ENCODE data around the gene BACH2. TPM values are rescaled to one million over a fixed set of nuclear protein-coding genes. Genes with fewer than 3 reads are reported as not detected.

Gene BACH2
- total RNA-seq, 1 donor from 2014 or later: 6.4 TPM

DNA sequence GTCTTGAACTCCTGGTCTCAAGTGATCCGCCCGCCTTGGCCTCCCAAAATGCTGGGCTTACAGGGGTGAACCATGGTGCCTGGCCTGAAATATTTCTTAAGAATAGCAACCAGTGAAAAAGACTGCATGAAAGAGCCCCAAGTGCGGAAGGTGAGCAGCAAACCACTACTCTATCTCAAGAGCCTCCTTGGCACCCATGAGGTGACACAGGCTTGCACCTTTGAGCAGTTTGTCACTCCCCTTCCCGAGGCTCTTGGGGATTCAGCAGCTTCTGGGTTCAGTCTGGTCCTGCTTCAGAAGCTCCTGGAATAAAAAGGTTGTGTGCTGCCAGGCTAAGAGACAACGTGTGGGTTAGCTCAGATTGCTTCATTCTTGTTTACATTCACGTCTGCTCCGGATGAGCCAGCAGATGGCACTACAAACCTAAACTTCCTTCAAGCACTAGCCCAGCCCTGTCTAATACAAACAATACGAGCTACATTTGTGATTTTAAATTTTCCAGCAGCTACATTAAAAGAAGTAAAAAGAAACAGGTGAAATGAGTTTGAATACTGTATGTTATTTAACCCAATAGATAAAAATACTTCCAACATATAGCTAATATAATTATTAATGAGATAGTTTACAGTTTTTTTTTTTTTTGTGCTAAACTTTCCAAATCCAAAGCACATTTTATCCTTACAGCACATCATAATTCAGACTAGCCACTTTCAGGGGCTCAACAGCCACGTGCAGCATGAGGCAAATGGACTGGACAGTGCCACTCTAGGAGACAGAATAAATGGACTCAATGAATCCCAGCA lies 356.2 kb downstream of the BACH2 start:
- Histone ChIP-seq H3K27me3 (no peaks in the 10 kb centered on the region), H3K36me3 (no peaks in the 10 kb centered on the region), H3K4me1 (no peaks in the 10 kb centered on the region), H3K27ac (no peak overlapping the region), H3K9me3 (no peaks in the 10 kb centered on the region), H3K4me3 (no peak overlapping the region)
- intact Hi-C loops (cut with DNase I): no loop called here
- peak in 1 of 2 donors; percentile 56 for TF ChIP-seq POLR2AphosphoS5 (IDR thresholded peaks at IDR 0.05; ENCODE audit: insufficient read depth in 1 of 2, low read depth in 1 of 2)
- TF ChIP-seq, protein P1, sequence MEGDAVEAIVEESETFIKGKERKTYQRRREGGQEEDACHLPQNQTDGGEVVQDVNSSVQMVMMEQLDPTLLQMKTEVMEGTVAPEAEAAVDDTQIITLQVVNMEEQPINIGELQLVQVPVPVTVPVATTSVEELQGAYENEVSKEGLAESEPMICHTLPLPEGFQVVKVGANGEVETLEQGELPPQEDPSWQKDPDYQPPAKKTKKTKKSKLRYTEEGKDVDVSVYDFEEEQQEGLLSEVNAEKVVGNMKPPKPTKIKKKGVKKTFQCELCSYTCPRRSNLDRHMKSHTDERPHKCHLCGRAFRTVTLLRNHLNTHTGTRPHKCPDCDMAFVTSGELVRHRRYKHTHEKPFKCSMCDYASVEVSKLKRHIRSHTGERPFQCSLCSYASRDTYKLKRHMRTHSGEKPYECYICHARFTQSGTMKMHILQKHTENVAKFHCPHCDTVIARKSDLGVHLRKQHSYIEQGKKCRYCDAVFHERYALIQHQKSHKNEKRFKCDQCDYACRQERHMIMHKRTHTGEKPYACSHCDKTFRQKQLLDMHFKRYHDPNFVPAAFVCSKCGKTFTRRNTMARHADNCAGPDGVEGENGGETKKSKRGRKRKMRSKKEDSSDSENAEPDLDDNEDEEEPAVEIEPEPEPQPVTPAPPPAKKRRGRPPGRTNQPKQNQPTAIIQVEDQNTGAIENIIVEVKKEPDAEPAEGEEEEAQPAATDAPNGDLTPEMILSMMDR (IDR thresholded peaks at IDR 0.05): peak; percentile 53 to 73 (median 56)
- no peak for TF ChIP-seq POLR2A (IDR thresholded peaks at IDR 0.05)
- DNase-seq (ENCODE audit: extremely low spot score in 2 of 2): peak in 1 of 2 donors; percentile 67

DNA sequence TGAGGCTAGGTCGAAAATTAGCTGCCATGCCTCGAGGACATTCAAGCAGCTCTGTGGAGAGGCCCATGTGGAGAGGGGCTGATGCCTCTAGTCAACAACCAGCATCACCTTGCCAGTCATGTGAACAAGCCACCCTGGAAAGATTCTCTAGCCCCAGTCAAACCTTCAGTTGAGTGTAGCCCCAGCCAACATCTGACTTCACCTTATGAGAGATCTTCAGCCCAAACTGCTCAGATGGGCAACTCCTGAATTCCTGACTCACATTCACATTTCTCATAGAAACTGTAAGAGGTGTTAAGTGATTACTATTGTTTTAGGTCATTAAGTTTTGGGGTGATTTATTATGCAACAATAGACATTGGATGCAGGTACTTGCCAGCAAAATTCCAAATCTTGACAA lies 357.5 kb downstream of the BACH2 start:
- no peaks in the 10 kb centered on the region for H3K9me3 ChIP-seq
- H3K4me3 ChIP-seq: no peak overlapping the region
- H3K27me3 ChIP-seq: no peaks in the 10 kb centered on the region
- intact Hi-C loops (cut with DNase I): no loop called here
- no peak overlapping the region for H3K27ac ChIP-seq
- H3K4me1 ChIP-seq: no peaks in the 10 kb centered on the region
- TF ChIP-seq POLR2A (IDR thresholded peaks at IDR 0.05) (no peak), POLR2AphosphoS5 (IDR thresholded peaks at IDR 0.05; ENCODE audit: insufficient read depth in 1 of 2, low read depth in 1 of 2) (no peak)
- TF ChIP-seq, protein P1 (IDR thresholded peaks at IDR 0.05): no peak
- DNase-seq (ENCODE audit: extremely low spot score in 2 of 2): no peak
- H3K36me3 ChIP-seq: no peaks in the 10 kb centered on the region

DNA sequence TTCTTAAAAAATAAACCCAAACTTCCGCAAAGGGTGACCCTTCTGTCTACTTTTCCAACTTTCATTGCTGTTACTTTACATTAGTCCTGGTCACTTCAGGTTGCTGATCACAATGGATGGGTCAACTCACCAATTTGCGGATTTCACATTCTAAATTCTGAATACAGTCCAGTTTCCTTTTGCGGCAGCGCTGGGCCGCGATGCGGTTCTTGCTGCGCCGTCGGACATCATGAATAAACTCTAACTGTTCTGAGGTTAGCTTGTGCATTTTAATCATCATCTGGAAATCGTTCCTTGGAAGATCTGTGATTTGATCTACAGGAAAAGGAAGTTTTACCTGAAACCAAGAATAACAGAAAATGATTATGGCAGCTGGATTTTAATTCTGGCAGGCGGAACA lies 358.6 kb downstream of the BACH2 start:
- H3K36me3 ChIP-seq: no peaks in the 10 kb centered on the region
- no peaks in the 10 kb centered on the region for H3K4me1 ChIP-seq
- TF ChIP-seq, protein P1 (IDR thresholded peaks at IDR 0.05): no peak
- TF ChIP-seq POLR2AphosphoS5 (IDR thresholded peaks at IDR 0.05; ENCODE audit: insufficient read depth in 1 of 2, low read depth in 1 of 2) (no peak), POLR2A (IDR thresholded peaks at IDR 0.05) (no peak)
- no peak for DNase-seq (ENCODE audit: extremely low spot score in 2 of 2)
- intact Hi-C loops (cut with DNase I): no loop called here
- no peak overlapping the region for H3K4me3 ChIP-seq
- no peak overlapping the region for H3K27ac ChIP-seq
- no peaks in the 10 kb centered on the region for H3K9me3 ChIP-seq
- H3K27me3 ChIP-seq: no peaks in the 10 kb centered on the region

DNA sequence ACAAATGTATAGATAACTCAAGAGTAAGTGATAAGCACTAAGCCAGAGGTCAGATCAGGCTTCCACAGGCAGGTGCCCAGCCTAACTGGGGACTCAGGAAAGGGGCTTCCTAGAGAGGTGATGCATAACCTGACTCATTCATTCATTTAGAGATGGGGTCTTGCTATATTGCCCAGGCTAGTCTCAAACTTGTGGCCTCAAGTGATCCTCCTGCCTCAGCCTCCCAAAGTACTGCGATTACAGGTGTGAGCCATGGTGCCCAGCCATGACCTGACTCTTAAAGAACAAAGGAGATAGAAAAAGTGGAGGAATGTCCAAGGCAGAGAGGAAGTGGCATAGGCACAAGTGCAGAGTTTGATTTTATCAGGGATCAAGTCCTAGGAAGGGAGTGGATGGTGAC lies 360.5 kb downstream of the BACH2 start:
- intact Hi-C loops (cut with DNase I): no loop called here
- no peak for TF ChIP-seq POLR2AphosphoS5 (IDR thresholded peaks at IDR 0.05; ENCODE audit: insufficient read depth in 1 of 2, low read depth in 1 of 2)
- no peak for TF ChIP-seq POLR2A (IDR thresholded peaks at IDR 0.05)
- TF ChIP-seq, protein P1 (IDR thresholded peaks at IDR 0.05): no peak
- Histone ChIP-seq H3K4me3 (no peak overlapping the region), H3K9me3 (no peaks in the 10 kb centered on the region), H3K27ac (no peak overlapping the region), H3K36me3 (no peaks in the 10 kb centered on the region), H3K4me1 (no peaks in the 10 kb centered on the region), H3K27me3 (no peaks in the 10 kb centered on the region)
- no peak for DNase-seq (ENCODE audit: extremely low spot score in 2 of 2)

DNA sequence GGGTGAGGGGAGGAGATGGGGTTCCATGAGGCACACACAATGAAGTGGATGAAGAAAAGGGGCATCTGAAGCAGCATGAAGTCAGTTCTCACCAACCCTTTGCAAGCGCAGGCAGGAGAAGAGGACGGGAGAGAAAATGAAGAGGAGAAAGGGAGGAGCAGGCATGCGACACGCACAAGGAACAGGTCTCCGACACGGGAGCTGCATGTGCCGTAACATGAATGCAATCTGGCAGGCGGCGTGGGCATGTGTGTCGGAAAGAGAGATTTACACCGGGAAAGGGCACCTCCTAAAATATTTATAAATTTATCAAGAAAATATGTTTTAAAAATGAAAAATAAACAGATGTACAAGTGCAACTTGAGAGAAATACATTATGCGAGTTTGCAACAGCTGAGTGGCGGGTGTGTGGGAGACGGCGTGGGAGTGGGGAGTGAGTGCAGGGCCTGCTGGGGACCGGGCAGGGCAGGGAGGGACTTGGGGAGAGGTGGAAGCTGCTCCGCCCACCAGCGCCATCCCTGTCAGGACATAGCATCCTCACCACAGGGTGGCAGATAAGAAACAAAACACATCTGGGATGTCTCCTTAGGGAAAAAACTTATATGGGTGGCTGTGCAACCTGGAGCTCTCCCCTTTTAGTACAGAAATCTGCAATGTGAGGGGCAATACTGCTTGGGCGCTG lies 361.8 kb downstream of the BACH2 start:
- DNase-seq (ENCODE audit: extremely low spot score in 2 of 2): no peak
- no peaks in the 10 kb centered on the region for H3K36me3 ChIP-seq
- H3K27ac ChIP-seq: no peak overlapping the region
- intact Hi-C loops (cut with DNase I): no loop called here
- no peaks in the 10 kb centered on the region for H3K9me3 ChIP-seq
- no peak for TF ChIP-seq POLR2AphosphoS5 (IDR thresholded peaks at IDR 0.05; ENCODE audit: insufficient read depth in 1 of 2, low read depth in 1 of 2)
- TF ChIP-seq POLR2A (IDR thresholded peaks at IDR 0.05): no peak
- TF ChIP-seq, protein P1 (IDR thresholded peaks at IDR 0.05): no peak
- no peaks in the 10 kb centered on the region for H3K27me3 ChIP-seq
- H3K4me3 ChIP-seq: no peak overlapping the region
- H3K4me1 ChIP-seq: no peaks in the 10 kb centered on the region
